Psoas muscle (tissue), 8 donors: ENCODE results near the gene DLGAP3. TPM values are rescaled to one million over a fixed set of nuclear protein-coding genes. Genes with fewer than 3 reads are reported as not detected.

Experiments used
- ATAC-seq, 4 donors: fragments of 200-7000 bp; cut with Tn5 transposase; one replicate each; pipeline ENCODE4 v1.9.1; 2020; ENCODE audit warnings: moderate library complexity in 3 of 4, mild to moderate bottlenecking in 2 of 4
- DNase-seq, 2 donors: peaks; one replicate each; pipeline ENCODE4 v3.0.0-alpha.2; 2020
- H3K27ac ChIP-seq: fragments of 200-600 bp; one replicate; pipeline ENCODE4 v1.8.0; 2022
- H3K27me3 ChIP-seq, 3 donors: fragments of 200-600 bp in 1 of 3; one replicate each; pipeline versions ENCODE4 v1.6.1 to v1.8.0; 2013 to 2022; ENCODE audit warnings: low read length in 2 of 3, mild to moderate bottlenecking in 2 of 3, moderate library complexity in 1 of 3; ENCODE audit not compliant: insufficient read depth in 3 of 3
- H3K36me3 ChIP-seq, 2 donors: fragments of 200-600 bp in 1 of 2; one replicate each; pipeline versions ENCODE4 v1.6.1 to v1.8.0; 2013 to 2022; ENCODE audit warnings: low read depth in 1 of 2, mild to moderate bottlenecking in 1 of 2, moderate library complexity in 1 of 2; ENCODE audit not compliant: insufficient read depth in 1 of 2
- H3K4me1 ChIP-seq: fragments of 200-600 bp; one replicate; pipeline ENCODE4 v1.8.0; 2022
- H3K4me3 ChIP-seq: fragments of 200-600 bp; one replicate; pipeline ENCODE4 v1.8.0; 2022; ENCODE audit warnings: mild to moderate bottlenecking
- H3K9me3 ChIP-seq: fragments of 200-600 bp; one replicate; pipeline ENCODE4 v1.8.0; 2022
- WGBS, 3 donors: extraction: QIAGEN DNeasy Blood & Tissue Kit; methylation state at CpG; one replicate each; pipeline versions ENCODE4 v1.1.6 to v1.1.7; 2013; 5-methylcytosine and 5-hydroxymethylcytosine counted together
- intact Hi-C, 2 donors: fragments of 100-400 bp; cut with DNase I; formaldehyde crosslinking; loops; one replicate each; pipeline versions ENCODE4 v1.11.0 to v1.14.2; 2022
- polyA plus RNA-seq, 3 donors: library from polyadenylated mRNA; stranded (reverse); fragments of 200-250 nt; gene quantifications; one replicate each; pipeline ENCODE4 v1.2.3, GENCODE V29; 2013
- total RNA-seq, 4 donors: library from RNA; stranded (reverse); fragmentation: NEBNext Ultra II Directional in 2 of 4; extraction: Animal tissue kit (Norgen Biotek cat#: 25700) in 2 of 4; gene quantifications; one replicate each; pipeline versions ENCODE4 v1.2.1 to v1.2.4, GENCODE V29; 2021 to 2023
- TF ChIP-seq, protein P1 (sequence below): fragments of 200-600 bp; IDR thresholded peaks from one replicate; pipeline ENCODE4 v1.8.0; 2022; ENCODE audit warnings: antibody characterized with exemption
- donor health status: healthy with polysubstance abuse.
- donor health status: DM: no; HTN: no; CAD: no; lungs with moderate emphysema.
- donor health status: Bipolar disorder and iron deficiency.
- donor health status: healthy.
- donor health status: DM: yes; HTN: yes; CAD: no.
- donor health status: DM: no; HTN: no; CAD: no.
- donor health status: DM: no; HTN: no; CAD: no.
- donor health status: DM: yes; HTN: yes; CAD: no.

DLGAP3 gene
- total and polyA plus RNA-seq, 7 donors: 0.01 to 0.44 (median 0.08) TPM; not detected in 1

DNA sequence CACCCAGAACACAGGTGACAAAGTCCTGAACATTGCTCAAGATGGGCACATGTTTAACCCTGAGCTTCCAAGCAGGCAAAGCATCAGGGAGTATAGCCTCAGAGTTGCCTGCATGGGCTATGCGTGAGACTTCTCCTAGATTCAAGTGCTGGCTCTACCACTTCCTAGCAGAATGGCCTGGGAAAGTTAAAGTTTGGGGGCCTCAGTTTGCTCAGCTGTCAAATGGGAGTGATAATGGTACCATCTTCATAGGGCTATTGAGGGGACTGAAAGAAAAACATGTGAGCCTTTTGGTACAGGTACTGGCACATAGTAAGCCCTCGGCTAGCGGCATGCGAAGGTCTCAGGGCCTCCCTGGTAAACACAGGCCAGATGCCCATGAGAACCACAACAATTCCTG, 41.9 kb downstream of the DLGAP3 start:
- no peak overlapping the region for H3K27ac ChIP-seq
- ATAC-seq (no peak), DNase-seq (no peak)
- WGBS, 3 donors: 92 to 95% (median 94%) methylated on average over 4 of the region's 4 CpGs
- no peaks in the 10 kb centered on the region for H3K36me3 ChIP-seq
- no peaks in the 10 kb centered on the region for H3K4me1 ChIP-seq
- no peak overlapping the region for H3K4me3 ChIP-seq
- peaks cover 11 to 55% (median 12%) of the 10 kb centered on the region in 3 donors for H3K27me3 ChIP-seq
- intact Hi-C loops: no loop called here
- TF ChIP-seq, protein P1, sequence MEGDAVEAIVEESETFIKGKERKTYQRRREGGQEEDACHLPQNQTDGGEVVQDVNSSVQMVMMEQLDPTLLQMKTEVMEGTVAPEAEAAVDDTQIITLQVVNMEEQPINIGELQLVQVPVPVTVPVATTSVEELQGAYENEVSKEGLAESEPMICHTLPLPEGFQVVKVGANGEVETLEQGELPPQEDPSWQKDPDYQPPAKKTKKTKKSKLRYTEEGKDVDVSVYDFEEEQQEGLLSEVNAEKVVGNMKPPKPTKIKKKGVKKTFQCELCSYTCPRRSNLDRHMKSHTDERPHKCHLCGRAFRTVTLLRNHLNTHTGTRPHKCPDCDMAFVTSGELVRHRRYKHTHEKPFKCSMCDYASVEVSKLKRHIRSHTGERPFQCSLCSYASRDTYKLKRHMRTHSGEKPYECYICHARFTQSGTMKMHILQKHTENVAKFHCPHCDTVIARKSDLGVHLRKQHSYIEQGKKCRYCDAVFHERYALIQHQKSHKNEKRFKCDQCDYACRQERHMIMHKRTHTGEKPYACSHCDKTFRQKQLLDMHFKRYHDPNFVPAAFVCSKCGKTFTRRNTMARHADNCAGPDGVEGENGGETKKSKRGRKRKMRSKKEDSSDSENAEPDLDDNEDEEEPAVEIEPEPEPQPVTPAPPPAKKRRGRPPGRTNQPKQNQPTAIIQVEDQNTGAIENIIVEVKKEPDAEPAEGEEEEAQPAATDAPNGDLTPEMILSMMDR: no peak
- H3K9me3 ChIP-seq: no peaks in the 10 kb centered on the region

DNA sequence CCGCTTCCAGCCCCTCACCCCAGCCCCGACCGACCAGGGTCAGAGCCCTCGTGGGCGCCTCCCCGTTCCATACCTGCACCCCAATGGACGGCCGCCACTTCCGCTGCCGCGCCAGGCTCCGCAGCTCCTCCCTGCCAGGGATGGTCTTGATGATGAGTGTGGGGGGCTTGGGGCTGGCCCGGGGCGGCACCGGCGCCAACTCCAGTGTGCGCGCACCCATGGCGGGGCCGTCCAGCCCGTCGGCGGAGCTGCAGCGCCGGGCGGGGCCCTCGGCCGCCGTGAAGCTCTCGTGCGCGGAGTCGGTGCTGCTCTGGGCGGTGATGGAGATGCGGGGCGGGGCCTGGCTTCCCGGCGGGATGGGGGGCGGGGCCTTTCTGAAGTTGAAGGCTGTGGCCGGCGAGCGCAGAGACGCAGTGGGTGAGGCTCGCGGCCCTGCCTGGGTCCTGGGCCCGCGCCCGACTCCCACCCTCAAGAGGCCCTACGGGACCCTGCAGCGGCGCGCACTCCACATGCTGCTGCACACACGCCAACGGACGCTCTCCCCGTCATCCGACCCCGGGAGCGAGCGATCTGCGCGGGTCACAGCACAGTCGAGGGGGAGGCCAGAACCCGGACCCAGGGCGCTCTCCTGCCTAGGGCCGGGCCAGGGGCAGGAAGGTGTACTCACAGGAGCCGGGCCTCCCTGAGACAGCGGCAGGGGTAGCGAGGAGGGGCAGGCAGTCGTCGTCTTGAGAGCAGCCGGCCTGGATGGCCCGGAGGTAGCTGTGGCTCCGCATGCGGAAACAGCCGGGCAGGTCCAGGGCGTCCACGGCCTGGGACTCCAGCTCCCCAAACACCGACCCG, 43.8 kb downstream of the DLGAP3 start:
- ATAC-seq: peak in 2 of 4 donors; percentile 25 to 32
- H3K9me3 ChIP-seq: no peaks in the 10 kb centered on the region
- no peaks in the 10 kb centered on the region for H3K4me1 ChIP-seq
- H3K36me3 ChIP-seq: no peaks in the 10 kb centered on the region
- H3K27ac ChIP-seq: no peak overlapping the region
- peak overlapping the region; percentile 47 for H3K4me3 ChIP-seq
- intact Hi-C loops: no loop called here
- TF ChIP-seq, protein P1: no peak
- peaks cover 12 to 61% (median 14%) of the 10 kb centered on the region in 3 donors for H3K27me3 ChIP-seq
- DNase-seq: peak; percentile 45 to 64
- WGBS, 3 donors: 1 to 2% (median 2%) methylated on average over 65 to 80 of the region's 80 CpGs

DNA sequence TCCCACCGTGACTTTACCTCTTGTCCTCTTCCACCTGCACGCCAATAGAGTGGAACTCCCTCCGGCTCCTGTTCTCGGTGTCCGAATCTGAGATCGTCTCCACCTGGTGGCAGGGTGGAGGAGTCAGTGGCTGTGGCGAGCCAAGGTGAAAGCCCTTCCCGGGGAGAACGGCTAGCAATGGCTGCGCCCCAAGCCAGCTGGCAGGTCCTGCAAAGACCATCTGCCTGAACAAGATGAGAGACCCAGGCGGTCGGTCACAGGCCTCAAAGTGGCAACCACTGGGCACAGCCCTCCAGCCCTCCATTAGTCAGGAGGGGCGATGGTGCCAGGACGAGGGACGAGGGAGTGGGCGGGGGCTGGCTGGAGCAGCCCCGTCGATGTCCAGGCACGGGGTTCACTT, 44.5 kb downstream of the DLGAP3 start:
- H3K9me3 ChIP-seq: no peaks in the 10 kb centered on the region
- ATAC-seq (no peak), DNase-seq (no peak)
- H3K4me3 ChIP-seq: peak overlapping the region; percentile 47
- H3K36me3 ChIP-seq: no peaks in the 10 kb centered on the region
- 13 to 18% (median 13%) methylated on average over 19 of the region's 19 CpGs for WGBS, 3 donors
- TF ChIP-seq, protein P1: no peak
- H3K27me3 ChIP-seq: peaks cover 11 to 60% (median 12%) of the 10 kb centered on the region in 3 donors
- H3K27ac ChIP-seq: no peak overlapping the region
- H3K4me1 ChIP-seq: no peaks in the 10 kb centered on the region
- intact Hi-C loops: no loop called here

DNA sequence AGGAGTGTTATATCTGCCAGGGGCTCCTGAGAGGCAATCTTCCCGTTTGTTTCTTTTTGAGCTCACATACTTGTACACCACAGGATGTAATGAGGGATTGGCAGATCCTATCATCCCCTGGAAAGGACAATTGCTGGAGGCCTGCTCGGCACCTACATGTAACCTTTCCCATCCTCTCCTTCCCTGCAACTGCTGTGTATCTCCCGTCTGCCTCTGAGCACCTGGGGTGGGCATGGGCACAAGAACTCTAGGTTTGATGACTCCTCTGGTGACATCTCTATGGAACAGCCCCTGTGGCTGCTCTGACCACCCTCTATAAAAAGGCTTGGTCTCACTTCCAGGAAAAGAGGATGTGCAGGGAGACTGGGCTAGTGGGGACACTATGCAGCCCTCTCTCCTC, 44.9 kb downstream of the DLGAP3 start:
- Histone ChIP-seq H3K9me3 (no peaks in the 10 kb centered on the region), H3K4me3 (no peak overlapping the region), H3K27ac (no peak overlapping the region), H3K27me3 (peaks cover 11 to 56% (median 12%) of the 10 kb centered on the region in 3 donors), H3K4me1 (no peaks in the 10 kb centered on the region), H3K36me3 (no peaks in the 10 kb centered on the region)
- intact Hi-C loops: no loop called here
- ATAC-seq: no peak
- 38 to 49% (median 46%) methylated on average over 3 of the region's 3 CpGs for WGBS, 3 donors
- TF ChIP-seq, protein P1: no peak
- DNase-seq: no peak
